HepG2 (cell line): ENCODE measurements around the gene MMGT1. TPM values are rescaled to one million over a fixed set of nuclear protein-coding genes. Genes with fewer than 3 reads are reported as not detected.

Experiments used
- ATAC-seq: fragments of 200-7000 bp; cut with Tn5 transposase; 3 replicates; pipeline ENCODE4 v1.9.1; 2020; ENCODE audit warnings: mild to moderate bottlenecking, moderate library complexity
- BruUV-seq: library from RNA; stranded (reverse); fragments of 400-500 nt; replicated peaks from 2 replicates; lab custom pipeline; 2021; lab: Mats Ljungman, UMichigan
- CTCF ChIA-PET: fragments of 300-600 bp; formaldehyde crosslinking; extraction: SDS; loops from one replicate; lab custom pipeline; 2021; ENCODE audit warnings: low total read pairs, inconsistent platforms, low intra/inter-chr PET ratio; lab: Yijun Ruan, JAX
- POLR2A ChIA-PET: fragments of 350-600 bp; sonication (Branson Sonifier 250); formaldehyde crosslinking; loops from one replicate; lab custom pipeline; 2020; ENCODE audit warnings: antibody characterized with exemption, inconsistent platforms; lab: Yijun Ruan, JAX
- DNase-seq: peaks from one replicate; pipeline ENCODE4 v3.0.0-alpha.2; 2015; ENCODE audit warnings: low spot score
- FAIRE-seq: peaks from 3 replicates; lab custom pipeline; 2011; peaks lifted over from hg19 to GRCh38; lab: Jason Lieb, UNC
- H2AFZ ChIP-seq: one replicate; pipeline ENCODE4 v1.6.1; 2011; ENCODE audit warnings: low read length, inconsistent platforms
- H3K27ac ChIP-seq: fragments of 300-600 bp; 3 replicates; pipeline ENCODE4 v1.8.0; 2011; ENCODE audit warnings: mixed run types, mild to moderate bottlenecking, mixed read lengths, low read length, inconsistent platforms; ENCODE audit not compliant: insufficient read depth; ENCODE audit errors: extremely low read length
- H3K27me3 ChIP-seq, 2 experiments: fragments of 200-600 bp in 1 of 2; 2 replicates in 1 of 2; 3 replicates in 1 of 2; pipeline versions ENCODE4 v1.6.0 to v1.8.0; 2011; ENCODE audit warnings: low read length in 2 of 2, mild to moderate bottlenecking in 2 of 2, moderate library complexity in 2 of 2, inconsistent platforms in 1 of 2; ENCODE audit not compliant: insufficient read depth in 2 of 2, control insufficient read depth in 1 of 2
- H3K36me3 ChIP-seq, 2 experiments: fragments of 200-600 bp in 1 of 2; replicated peaks in 1 of 2; 2 replicates in 1 of 2; 3 replicates in 1 of 2; pipeline versions ENCODE4 v1.5.1 to v1.8.0; 2011; ENCODE audit warnings: low read length in 2 of 2, inconsistent platforms in 1 of 2; ENCODE audit not compliant: insufficient read depth in 2 of 2, control insufficient read depth in 1 of 2
- H3K4me1 ChIP-seq: 2 replicates; pipeline ENCODE4 v1.5.1; 2012; ENCODE audit warnings: low read length, inconsistent platforms; ENCODE audit not compliant: insufficient read depth
- H3K4me2 ChIP-seq: 2 replicates; pipeline ENCODE4 v1.6.0; 2011; ENCODE audit warnings: low read depth, low read length, inconsistent platforms
- H3K4me3 ChIP-seq, 3 experiments: fragments of 200-600 bp in 1 of 3; sonication (generic), shearing (Covaris generic) in 1 of 3; replicated peaks in 1 of 3; 2 replicates each; pipeline ENCODE4 v1.5.1; 2011 to 2016; ENCODE audit warnings: low read length in 3 of 3, inconsistent platforms in 2 of 3, low read depth in 2 of 3, mild to moderate bottlenecking in 2 of 3, control low read depth in 1 of 3, mixed read lengths in 1 of 3; ENCODE audit not compliant: insufficient read depth in 1 of 3
- H3K79me2 ChIP-seq: one replicate; pipeline ENCODE4 v1.6.1; 2011; ENCODE audit warnings: low read length, inconsistent platforms; ENCODE audit not compliant: insufficient read depth
- H3K9ac ChIP-seq: 2 replicates; pipeline ENCODE4 v1.6.0; 2011; ENCODE audit warnings: mild to moderate bottlenecking, low read depth, low read length, inconsistent platforms; ENCODE audit not compliant: insufficient read depth
- H3K9me3 ChIP-seq: 2 replicates; pipeline ENCODE4 v1.5.1; 2012; ENCODE audit warnings: mild to moderate bottlenecking, low read length
- H4K20me1 ChIP-seq: 2 replicates; pipeline ENCODE4 v1.6.0; 2011; ENCODE audit warnings: inconsistent platforms, mild to moderate bottlenecking, low read length, moderate library complexity; ENCODE audit not compliant: insufficient read depth
- AHR ChIP-seq: IDR thresholded peaks from 2 replicates; pipeline ENCODE4 v1.6.1; 2018; ENCODE audit warnings: missing genetic modification reagents, missing compliant biosample characterization
- HDAC6 ChIP-seq: fragments of 200-600 bp; sonication (generic); IDR thresholded peaks from 2 replicates; pipeline ENCODE4 v1.7.0; 2017; ENCODE audit warnings: mild to moderate bottlenecking, antibody characterized with exemption, low read length, low read depth
- RFX1 ChIP-seq: fragments of 450-650 bp; IDR thresholded peaks from 2 replicates; pipeline ENCODE4 v1.6.1; 2017
- RFX5 ChIP-seq: IDR thresholded peaks from 2 replicates; pipeline ENCODE4 v1.6.1; 2011; ENCODE audit warnings: low read depth, low read length, improper control_type of control experiment
- ZNF329 ChIP-seq: sonication (generic); formaldehyde crosslinking; IDR thresholded peaks from 2 replicates; pipeline ENCODE4 v1.9.0; 2021; ENCODE audit warnings: low read depth, mild to moderate bottlenecking, missing genetic modification reagents
- ZNF552 ChIP-seq: sonication (generic); formaldehyde crosslinking; IDR thresholded peaks from 2 replicates; pipeline ENCODE4 v1.9.0; 2022; ENCODE audit warnings: missing genetic modification reagents, mild to moderate bottlenecking, borderline replicate concordance
- ZNF788 ChIP-seq: sonication (generic); formaldehyde crosslinking; IDR thresholded peaks from 2 replicates; pipeline ENCODE4 v1.5.0; 2020; ENCODE audit warnings: mild to moderate bottlenecking, missing genetic modification reagents, borderline replicate concordance
- WGBS: methylation state at CpG from one replicate; pipeline ENCODE4 v1.1.6; 2017; ENCODE audit warnings: low lambda C conversion rate; 5-methylcytosine and 5-hydroxymethylcytosine counted together
- in situ Hi-C: cut with HindIII; loops from 2 replicates; pipeline ENCODE4 v1.10.0; 2017; ENCODE audit warnings: low pct_unique_long_range_greater_than_20kb; ENCODE audit not compliant: extremely low pct_ligation_motif_present
- intact Hi-C: fragments of 100-400 bp; cut with micrococcal nuclease; formaldehyde crosslinking; loops from one replicate; pipeline ENCODE4 v1.10.0; 2022; ENCODE audit not compliant: unreplicated experiment
- polyA plus RNA-seq, 8 experiments: library from polyadenylated mRNA; depleted of rRNA in 3 of 8; stranded (reverse) in 7 of 8; unstranded in 1 of 8; fragments of >200 nt; fragmentation: Illumina TruSeq in 4 of 8; extraction: Trizol in 4 of 8; gene quantifications; 2 replicates each; pipeline versions ENCODE4 v1.2.1 to v1.2.3, GENCODE V29; 2011 to 2016; ENCODE audit warnings: low read depth in 4 of 8, missing spikeins in 1 of 8, mixed read lengths in 1 of 8; ENCODE audit not compliant: insufficient read depth in 1 of 8
- total RNA-seq, 5 experiments: library from RNA; depleted of rRNA; stranded (reverse); fragments of >200 nt; fragmentation: Illumina TruSeq; extraction: Trizol; gene quantifications; 2 replicates each; pipeline ENCODE4 v1.2.3, GENCODE V29; 2016; ENCODE audit warnings: low read depth in 1 of 5
- TF ChIP-seq, protein P1 (sequence below): sonication (generic); formaldehyde crosslinking; IDR thresholded peaks from 2 replicates; pipeline ENCODE4 v1.8.1; 2023; ENCODE audit warnings: missing genetic modification reagents, mild to moderate bottlenecking, borderline replicate concordance
- TF ChIP-seq, protein P2 (sequence below), 2 experiments: sonication (generic) in 1 of 2; formaldehyde crosslinking in 1 of 2; IDR thresholded peaks; 2 replicates each; pipeline versions ENCODE4 v1.4.0 to v1.6.1; 2018 to 2020; ENCODE audit warnings: missing genetic modification reagents in 2 of 2, borderline replicate concordance in 1 of 2, low read depth in 1 of 2, mild to moderate bottlenecking in 1 of 2, missing biosample characterization in 1 of 2
- TF ChIP-seq, protein P3 (sequence below): sonication (generic); formaldehyde crosslinking; conservative IDR thresholded peaks from 2 replicates; pipeline ENCODE4 v1.4.0; 2020; ENCODE audit warnings: missing genetic modification reagents
- TF ChIP-seq, protein P4 (sequence below): sonication (generic); formaldehyde crosslinking; IDR thresholded peaks from 2 replicates; pipeline ENCODE4 v1.5.0; 2020; ENCODE audit warnings: missing genetic modification reagents
- TF ChIP-seq, protein P5 (sequence below): sonication (generic); formaldehyde crosslinking; IDR thresholded peaks from 2 replicates; pipeline ENCODE4 v1.8.0; 2022; ENCODE audit warnings: missing genetic modification reagents, mild to moderate bottlenecking, moderate library complexity, borderline replicate concordance
- TF ChIP-seq, protein P6 (sequence below): sonication (generic); formaldehyde crosslinking; IDR thresholded peaks from 2 replicates; pipeline ENCODE4 v1.5.0; 2020; ENCODE audit warnings: mild to moderate bottlenecking, missing genetic modification reagents

The MMGT1 gene
- total and polyA plus RNA-seq, 2 of the 13 experiments (the other 11 are each of a cell fraction or from before 2014, with no cell fraction given), result 7.5 to 8.8 TPM

DNA sequence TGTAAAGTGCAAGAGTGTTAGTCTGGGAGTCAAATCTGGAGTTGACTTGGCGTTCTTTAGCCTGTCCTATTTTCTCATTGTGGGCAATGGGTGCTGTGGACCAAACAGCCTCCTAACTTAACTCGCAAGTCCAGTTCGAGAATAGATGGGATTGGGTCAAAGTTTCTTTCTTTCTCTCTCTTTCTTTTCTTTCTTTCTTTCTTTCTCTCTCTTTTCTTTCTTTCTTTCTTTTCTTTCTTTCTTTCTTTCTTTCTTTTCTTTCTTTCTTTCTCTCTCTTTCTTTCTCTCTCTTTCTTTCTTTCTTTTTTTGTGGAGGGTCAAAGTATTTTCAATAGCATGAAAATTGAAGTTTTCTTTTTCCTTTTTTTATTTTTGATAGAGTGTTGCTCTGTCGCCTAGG lies 14.5 kb upstream of the MMGT1 start (continued):
- TF ChIP-seq, protein P1, sequence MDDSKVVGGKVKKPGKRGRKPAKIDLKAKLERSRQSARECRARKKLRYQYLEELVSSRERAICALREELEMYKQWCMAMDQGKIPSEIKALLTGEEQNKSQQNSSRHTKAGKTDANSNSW (CRISPR knock-in tag), result no peak
- TF ChIP-seq, protein P2, sequence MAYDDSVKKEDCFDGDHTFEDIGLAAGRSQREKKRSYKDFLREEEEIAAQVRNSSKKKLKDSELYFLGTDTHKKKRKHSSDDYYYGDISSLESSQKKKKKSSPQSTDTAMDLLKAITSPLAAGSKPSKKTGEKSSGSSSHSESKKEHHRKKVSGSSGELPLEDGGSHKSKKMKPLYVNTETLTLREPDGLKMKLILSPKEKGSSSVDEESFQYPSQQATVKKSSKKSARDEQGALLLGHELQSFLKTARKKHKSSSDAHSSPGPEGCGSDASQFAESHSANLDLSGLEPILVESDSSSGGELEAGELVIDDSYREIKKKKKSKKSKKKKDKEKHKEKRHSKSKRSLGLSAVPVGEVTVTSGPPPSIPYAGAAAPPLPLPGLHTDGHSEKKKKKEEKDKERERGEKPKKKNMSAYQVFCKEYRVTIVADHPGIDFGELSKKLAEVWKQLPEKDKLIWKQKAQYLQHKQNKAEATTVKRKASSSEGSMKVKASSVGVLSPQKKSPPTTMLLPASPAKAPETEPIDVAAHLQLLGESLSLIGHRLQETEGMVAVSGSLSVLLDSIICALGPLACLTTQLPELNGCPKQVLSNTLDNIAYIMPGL (CRISPR knock-in tag; IDR thresholded peaks at IDR 0.05; ENCODE audit: borderline replicate concordance in 1 of 2, low read depth in 1 of 2), result no peak
- TF ChIP-seq, protein P3, sequence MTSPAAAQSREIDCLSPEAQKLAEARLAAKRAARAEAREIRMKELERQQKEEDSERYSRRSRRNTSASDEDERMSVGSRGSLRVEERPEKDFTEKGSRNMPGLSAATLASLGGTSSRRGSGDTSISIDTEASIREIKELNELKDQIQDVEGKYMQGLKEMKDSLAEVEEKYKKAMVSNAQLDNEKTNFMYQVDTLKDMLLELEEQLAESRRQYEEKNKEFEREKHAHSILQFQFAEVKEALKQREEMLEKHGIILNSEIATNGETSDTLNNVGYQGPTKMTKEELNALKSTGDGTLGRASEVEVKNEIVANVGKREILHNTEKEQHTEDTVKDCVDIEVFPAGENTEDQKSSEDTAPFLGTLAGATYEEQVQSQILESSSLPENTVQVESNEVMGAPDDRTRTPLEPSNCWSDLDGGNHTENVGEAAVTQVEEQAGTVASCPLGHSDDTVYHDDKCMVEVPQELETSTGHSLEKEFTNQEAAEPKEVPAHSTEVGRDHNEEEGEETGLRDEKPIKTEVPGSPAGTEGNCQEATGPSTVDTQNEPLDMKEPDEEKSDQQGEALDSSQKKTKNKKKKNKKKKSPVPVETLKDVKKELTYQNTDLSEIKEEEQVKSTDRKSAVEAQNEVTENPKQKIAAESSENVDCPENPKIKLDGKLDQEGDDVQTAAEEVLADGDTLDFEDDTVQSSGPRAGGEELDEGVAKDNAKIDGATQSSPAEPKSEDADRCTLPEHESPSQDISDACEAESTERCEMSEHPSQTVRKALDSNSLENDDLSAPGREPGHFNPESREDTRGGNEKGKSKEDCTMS, result no peak
- TF ChIP-seq RFX5, result no peak
- no peak for TF ChIP-seq HDAC6

DNA sequence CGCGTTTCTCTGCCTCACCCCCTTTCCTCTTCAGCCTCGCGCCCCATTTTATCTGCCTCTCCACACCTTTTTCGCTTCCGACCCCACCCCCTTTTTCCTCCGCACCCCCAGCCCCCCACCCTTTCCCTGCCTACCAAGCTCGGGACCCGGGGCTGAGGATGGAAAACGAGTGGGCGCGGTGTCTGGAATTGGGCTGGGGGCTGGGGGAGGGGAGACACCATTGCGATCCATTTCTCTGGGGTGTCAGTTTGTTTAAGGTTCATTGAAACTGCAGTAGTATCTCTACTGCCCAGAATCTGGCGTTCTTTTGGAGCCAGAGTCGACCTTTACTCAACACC lies 12.2 kb upstream of the MMGT1 start:
- ChIA-PET POLR2A (no interaction called here), CTCF (no interaction called here)
- under 1% methylated on average over 15 of the region's 15 CpGs for WGBS
- peak overlapping the region; percentile 71 to 81 (median 79) for H3K4me3 ChIP-seq
- no peak for FAIRE-seq
- H4K20me1 ChIP-seq, result no peaks in the 10 kb centered on the region
- BruUV-seq, result no TSS peak
- no peaks in the 10 kb centered on the region for H3K79me2 ChIP-seq
- no peaks in the 10 kb centered on the region for H3K36me3 ChIP-seq
- peak overlapping the region; percentile 62 for H3K4me2 ChIP-seq
- in situ Hi-C loops (no loop called here), intact Hi-C loops (no loop called here)
- DNase-seq, result no peak
- no peak overlapping the region for H2AFZ ChIP-seq
- no peaks in the 10 kb centered on the region for H3K27me3 ChIP-seq
- peak overlapping the region; percentile 38 for H3K27ac ChIP-seq
- peak; percentile 30; the same call in 2 of the 3 replicates for ATAC-seq
- no peaks in the 10 kb centered on the region; the same call in 1 of the 2 replicates for H3K4me1 ChIP-seq
- peak overlapping the region; percentile 67 for H3K9ac ChIP-seq
- H3K9me3 ChIP-seq, result no peaks in the 10 kb centered on the region
- TF ChIP-seq, protein P4, sequence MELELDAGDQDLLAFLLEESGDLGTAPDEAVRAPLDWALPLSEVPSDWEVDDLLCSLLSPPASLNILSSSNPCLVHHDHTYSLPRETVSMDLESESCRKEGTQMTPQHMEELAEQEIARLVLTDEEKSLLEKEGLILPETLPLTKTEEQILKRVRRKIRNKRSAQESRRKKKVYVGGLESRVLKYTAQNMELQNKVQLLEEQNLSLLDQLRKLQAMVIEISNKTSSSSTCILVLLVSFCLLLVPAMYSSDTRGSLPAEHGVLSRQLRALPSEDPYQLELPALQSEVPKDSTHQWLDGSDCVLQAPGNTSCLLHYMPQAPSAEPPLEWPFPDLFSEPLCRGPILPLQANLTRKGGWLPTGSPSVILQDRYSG (CRISPR knock-in tag), result no peak
- TF ChIP-seq, protein P5, sequence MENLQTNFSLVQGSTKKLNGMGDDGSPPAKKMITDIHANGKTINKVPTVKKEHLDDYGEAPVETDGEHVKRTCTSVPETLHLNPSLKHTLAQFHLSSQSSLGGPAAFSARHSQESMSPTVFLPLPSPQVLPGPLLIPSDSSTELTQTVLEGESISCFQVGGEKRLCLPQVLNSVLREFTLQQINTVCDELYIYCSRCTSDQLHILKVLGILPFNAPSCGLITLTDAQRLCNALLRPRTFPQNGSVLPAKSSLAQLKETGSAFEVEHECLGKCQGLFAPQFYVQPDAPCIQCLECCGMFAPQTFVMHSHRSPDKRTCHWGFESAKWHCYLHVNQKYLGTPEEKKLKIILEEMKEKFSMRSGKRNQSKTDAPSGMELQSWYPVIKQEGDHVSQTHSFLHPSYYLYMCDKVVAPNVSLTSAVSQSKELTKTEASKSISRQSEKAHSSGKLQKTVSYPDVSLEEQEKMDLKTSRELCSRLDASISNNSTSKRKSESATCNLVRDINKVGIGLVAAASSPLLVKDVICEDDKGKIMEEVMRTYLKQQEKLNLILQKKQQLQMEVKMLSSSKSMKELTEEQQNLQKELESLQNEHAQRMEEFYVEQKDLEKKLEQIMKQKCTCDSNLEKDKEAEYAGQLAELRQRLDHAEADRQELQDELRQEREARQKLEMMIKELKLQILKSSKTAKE (CRISPR knock-in tag), result no peak
- TF ChIP-seq ZNF329 (no peak), ZNF552 (no peak), RFX1 (no peak), ZNF788 (CRISPR knock-in tag) (no peak), AHR (CRISPR knock-in tag) (no peak)
- TF ChIP-seq, protein P6, sequence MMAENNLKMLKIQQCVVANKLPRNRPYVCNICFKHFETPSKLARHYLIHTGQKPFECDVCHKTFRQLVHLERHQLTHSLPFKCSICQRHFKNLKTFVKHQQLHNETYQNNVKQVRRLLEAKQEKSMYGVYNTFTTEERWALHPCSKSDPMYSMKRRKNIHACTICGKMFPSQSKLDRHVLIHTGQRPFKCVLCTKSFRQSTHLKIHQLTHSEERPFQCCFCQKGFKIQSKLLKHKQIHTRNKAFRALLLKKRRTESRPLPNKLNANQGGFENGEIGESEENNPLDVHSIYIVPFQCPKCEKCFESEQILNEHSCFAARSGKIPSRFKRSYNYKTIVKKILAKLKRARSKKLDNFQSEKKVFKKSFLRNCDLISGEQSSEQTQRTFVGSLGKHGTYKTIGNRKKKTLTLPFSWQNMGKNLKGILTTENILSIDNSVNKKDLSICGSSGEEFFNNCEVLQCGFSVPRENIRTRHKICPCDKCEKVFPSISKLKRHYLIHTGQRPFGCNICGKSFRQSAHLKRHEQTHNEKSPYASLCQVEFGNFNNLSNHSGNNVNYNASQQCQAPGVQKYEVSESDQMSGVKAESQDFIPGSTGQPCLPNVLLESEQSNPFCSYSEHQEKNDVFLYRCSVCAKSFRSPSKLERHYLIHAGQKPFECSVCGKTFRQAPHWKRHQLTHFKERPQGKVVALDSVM (CRISPR knock-in tag), result no peak
